ENCODE results near the gene HLCS. TPM values are rescaled to one million over a fixed set of nuclear protein-coding genes. Genes with fewer than 3 reads are reported as not detected.
A peak's percentile ranks its signal among the peaks of the same experiment; 100 is the strongest.

HLCS gene
- total RNA-seq, 1 experiment from 2014 or later, result 33.8 TPM

DNA sequence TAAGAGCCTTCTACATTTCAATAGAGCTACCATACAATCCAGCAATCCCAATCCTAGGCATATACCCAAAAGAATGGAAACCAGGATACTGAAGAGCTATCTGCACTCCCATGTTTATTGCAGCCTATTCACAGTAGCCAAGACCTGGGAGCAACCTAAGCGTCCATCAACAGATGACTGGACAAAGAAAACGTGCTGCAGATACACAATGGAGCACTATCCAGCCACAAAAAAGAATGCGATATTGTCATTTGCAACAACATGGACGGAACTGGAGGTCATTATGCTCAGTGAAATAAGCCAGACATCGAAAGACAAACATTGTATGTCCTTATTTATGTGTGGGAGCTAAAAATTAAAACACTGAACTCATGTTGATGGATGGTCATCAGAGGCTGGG, 115.3 kb downstream of the HLCS start:
- in situ Hi-C loops (cut with HindIII; ENCODE audit: low pct_unique_long_range_greater_than_20kb, low sequenced_read_pairs), result no loop called here
- no peak for DNase-seq (ENCODE audit: low read depth, low spot score)

DNA sequence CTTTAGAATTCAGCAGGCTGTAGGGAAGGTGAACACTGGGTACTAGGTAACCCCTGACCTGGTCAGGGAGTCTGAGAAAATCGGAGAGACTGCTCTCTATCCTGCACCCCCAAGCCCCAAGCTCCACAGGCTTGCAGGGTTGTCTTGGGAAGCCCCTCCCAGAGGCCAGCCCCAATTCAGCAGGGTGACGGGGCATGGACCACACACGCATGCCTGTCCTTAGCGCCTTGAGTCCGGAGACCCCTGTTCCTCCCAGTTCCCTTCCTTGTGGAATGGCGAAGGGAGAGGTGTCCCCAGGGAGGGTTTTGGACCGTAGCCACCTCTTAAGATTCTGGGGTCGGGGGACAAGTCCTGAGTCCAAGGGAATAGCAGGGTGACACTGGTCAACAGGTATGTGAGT, 116.1 kb downstream of the HLCS start:
- no peak for DNase-seq (ENCODE audit: low read depth, low spot score)
- in situ Hi-C loops (cut with HindIII; ENCODE audit: low pct_unique_long_range_greater_than_20kb, low sequenced_read_pairs), result no loop called here

DNA sequence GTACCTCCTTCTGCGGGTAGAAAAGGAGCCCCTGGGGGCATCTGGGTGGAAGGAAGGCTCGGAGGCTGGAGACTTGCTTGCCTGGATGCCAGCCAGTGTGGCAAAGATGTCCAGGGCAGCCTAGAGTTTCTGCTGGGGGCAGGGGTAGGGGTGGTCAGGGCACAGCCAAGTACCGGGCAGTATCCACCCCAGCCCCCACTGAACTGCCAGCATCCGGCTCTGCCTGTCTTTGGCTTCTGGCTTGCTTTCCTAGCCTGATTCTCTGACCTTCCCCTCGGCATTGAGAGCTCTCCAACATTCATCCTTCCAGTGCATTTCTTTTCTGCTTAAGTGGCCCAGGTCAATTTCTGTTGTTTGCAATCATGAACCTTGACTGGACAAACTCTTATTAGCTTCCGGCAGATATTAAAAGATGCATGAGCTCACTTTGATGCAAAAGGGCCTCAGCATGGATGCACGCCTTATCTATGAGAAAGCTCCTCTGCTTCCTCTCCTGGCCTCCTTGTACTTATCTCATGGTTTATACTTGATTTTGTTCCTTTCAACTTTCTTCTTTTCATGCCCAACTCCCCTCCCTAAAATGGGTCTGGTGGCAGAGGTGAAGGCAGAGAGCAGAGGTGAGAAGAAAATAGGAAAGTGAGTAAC, 116.9 kb downstream of the HLCS start:
- no peak for DNase-seq (ENCODE audit: low read depth, low spot score)
- in situ Hi-C loops (cut with HindIII; ENCODE audit: low pct_unique_long_range_greater_than_20kb, low sequenced_read_pairs), result no loop called here

DNA sequence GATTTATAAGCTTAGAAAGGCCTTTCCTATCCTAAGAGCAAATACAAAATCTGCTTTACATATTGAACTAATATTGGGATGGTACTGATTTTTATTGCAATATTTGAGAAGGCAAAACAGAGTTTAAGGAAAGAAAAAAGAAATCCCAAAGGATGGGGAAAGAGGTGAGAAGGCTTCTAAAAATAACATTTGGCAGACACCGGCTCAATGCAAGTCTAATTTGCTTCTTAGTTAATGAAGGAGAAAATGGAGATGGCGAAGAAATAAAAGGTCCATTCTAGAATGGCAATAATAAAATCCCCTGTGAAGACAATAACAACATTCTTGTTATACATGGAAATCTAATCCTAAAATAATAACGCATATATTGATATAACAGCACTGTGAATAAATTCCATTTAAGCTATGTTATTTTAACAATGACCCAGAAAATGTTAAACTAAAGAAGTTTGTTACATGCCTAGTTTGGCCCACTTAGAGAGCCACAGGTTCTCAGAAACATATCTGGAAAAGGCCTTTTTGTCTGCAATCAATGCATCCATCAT, 117.7 kb downstream of the HLCS start:
- no peak for DNase-seq (ENCODE audit: low read depth, low spot score)
- in situ Hi-C loops (cut with HindIII; ENCODE audit: low pct_unique_long_range_greater_than_20kb, low sequenced_read_pairs), result no loop called here

DNA sequence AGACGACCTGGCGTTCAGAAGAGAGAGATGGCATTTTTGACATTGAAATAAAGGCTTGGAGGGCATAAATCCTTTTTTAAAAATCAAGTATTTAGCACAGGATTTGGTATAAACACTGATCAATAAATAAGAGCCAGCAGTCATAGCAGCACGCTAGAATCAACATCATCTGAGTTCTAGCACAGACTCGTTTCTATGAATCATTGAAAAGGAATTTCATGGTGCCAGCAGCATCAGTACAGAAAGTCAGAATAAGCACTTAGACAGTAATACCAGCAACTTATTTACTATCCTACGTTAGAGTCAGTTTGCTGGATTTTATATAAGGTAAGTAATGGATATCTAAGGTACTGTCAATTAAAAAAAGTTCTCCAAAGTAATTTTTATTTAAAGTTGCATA, 119.3 kb downstream of the HLCS start:
- in situ Hi-C loops (cut with HindIII; ENCODE audit: low pct_unique_long_range_greater_than_20kb, low sequenced_read_pairs), result no loop called here
- DNase-seq (ENCODE audit: low read depth, low spot score), result peak; percentile 17

DNA sequence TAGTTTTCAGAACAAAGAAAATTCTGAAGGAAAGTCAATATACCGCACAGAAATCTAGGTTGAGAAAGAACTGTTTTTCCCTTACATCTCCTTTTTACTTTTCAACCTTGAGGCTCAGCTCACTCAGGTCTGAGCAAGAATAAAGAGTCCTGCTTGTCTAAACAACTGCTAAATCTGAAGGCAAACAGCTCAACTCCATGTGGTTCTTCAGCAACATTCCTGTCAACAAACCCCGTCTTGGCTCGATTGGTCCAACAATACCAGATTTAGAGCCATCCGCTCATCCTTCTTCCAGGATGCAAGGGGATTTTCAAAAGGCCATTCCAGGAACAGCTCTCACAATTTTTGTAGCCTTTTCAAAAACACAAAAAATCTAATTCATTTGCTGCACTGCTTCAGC, 119.8 kb downstream of the HLCS start:
- no peak for DNase-seq (ENCODE audit: low read depth, low spot score)
- in situ Hi-C loops (cut with HindIII; ENCODE audit: low pct_unique_long_range_greater_than_20kb, low sequenced_read_pairs), result no loop called here

DNA sequence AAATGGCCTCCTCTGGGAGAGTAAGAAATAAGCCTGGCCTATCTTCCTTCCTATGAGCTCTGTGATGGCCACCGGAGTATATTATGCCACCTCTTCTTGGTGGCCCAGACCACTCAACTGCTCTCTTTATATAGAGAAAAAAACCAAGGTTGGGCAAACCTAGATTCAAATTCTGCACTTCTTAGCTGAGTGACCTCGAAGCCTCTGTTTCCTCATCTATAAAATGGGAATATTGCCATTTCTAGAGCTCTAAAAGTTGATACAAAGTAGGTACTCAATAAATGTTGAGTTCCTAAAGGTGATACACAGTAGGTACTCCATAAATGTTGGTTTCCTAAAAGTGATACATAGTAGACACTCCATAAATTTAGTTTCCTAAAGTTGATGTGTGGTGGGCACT, 120.7 kb downstream of the HLCS start:
- in situ Hi-C loops (cut with HindIII; ENCODE audit: low pct_unique_long_range_greater_than_20kb, low sequenced_read_pairs), result no loop called here
- DNase-seq (ENCODE audit: low read depth, low spot score), result no peak

DNA sequence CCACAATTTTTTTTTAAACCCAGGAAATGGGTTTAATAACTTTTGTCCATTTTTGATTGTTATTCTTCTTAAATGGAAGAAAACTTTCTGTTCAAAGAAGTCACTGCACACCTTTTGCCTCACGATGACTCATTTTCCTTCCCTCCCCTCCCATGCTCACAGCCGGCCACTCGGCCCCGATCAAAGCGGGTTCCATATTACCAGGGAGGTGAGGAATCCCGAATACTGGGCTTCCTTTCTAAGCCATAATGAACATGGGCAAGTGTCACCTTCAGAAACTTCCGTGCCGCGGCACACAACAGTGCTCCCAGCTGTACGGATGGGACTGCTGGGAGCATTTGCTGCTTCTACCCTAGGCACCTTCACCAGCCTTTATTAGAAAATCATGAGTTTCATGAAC, 121.4 kb downstream of the HLCS start:
- DNase-seq (ENCODE audit: low read depth, low spot score), result no peak
- in situ Hi-C loops (cut with HindIII; ENCODE audit: low pct_unique_long_range_greater_than_20kb, low sequenced_read_pairs), result no loop called here

DNA sequence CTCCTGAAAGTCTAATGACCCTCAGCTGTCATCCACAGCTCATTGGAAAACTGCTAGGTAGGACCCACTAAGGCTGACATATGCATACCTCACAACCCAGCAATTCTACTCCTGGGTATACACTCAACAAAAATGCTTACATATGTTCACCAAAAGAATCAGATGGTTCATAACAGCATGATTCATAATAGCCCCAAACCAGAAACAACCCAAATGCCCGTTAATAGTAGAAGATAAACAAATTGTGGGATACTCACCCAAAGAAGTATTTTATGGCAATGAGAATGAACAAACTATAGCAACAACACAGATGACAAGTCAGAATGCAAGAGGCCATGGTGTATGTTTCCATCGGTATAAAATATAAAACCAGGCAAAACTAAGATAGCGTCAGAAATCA, 124.6 kb downstream of the HLCS start:
- in situ Hi-C loops (cut with HindIII; ENCODE audit: low pct_unique_long_range_greater_than_20kb, low sequenced_read_pairs), result no loop called here
- no peak for DNase-seq (ENCODE audit: low read depth, low spot score)

DNA sequence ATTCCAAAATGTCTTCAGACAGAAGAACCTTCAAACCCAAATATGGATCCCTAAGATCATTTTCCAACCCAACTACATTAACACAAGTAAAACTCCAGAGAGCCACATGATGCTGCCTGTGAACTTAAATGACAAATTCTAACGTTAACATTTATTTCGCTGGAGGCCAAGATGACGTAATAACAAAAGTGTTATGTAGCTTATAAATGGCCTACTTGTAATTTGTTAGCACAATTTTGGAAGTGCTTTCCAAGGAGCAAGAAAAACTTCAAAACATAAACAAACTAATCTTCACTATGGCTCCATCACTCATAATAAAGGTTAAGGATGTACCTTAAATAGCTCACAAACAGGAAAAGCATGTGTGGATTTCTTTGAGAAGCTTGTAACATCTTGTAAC, 126.7 kb downstream of the HLCS start:
- DNase-seq (ENCODE audit: low read depth, low spot score), result peak; percentile 27
- in situ Hi-C loops (cut with HindIII; ENCODE audit: low pct_unique_long_range_greater_than_20kb, low sequenced_read_pairs), result no loop called here

DNA sequence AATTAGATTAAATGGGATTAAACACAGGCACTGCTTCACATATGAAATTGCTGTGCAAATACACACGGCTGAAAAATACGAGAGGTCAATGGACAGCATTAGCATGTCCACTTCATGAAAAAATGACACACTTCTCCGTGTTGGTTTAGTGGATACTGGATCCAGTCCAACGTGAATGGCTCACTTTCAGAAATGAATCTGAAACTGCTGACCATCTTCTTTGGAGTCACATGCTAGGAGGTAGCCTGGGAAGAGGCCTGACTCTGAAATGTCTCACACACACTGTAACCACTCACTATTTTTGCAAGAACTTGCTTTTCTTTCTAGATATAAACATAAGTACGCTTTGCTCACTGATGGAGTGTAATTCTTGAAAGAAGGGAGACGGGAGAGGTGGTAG, 127.3 kb downstream of the HLCS start:
- in situ Hi-C loops (cut with HindIII; ENCODE audit: low pct_unique_long_range_greater_than_20kb, low sequenced_read_pairs), result no loop called here
- peak; percentile 27 for DNase-seq (ENCODE audit: low read depth, low spot score)

DNA sequence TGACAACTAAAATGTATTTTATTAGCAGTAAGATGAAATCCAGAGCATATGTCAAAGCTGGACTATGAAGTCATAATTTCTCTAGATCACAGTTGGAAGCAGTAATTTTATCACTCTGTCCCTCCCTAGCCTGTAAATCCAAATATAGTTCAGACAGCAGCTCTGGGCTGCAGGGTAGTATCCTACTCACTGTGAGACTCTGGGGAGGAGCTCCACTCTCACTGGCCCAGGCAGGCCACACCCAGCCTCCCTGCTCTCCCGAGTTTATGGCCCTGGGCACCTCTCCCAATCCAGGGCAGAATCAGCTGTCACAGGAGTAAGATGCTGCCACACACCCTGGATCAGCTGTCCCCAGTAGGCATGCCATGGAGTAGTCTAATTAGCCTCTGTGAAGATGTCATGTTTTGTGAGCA, 131.1 kb downstream of the HLCS start:
- in situ Hi-C loops (cut with HindIII; ENCODE audit: low pct_unique_long_range_greater_than_20kb, low sequenced_read_pairs), result no loop called here
- DNase-seq (ENCODE audit: low read depth, low spot score), result no peak

DNA sequence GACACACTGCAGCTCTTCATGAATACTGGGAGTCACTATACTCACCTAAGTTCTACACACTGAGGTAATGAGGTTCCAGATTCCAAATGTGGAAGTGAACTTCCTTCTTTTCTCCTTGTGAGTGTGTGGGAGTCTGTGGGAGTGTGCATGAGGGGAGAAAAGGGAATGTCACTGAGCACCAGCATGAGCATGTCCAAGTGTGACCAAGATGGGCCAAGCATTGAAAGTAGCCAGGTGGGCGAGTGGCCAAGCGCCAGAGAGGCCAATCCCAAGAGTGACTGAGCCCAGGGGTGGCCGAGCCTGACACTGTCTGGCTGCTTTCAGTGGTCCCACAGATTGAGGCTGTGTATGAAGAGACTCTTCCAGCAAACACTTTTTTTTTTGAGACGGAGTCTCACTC, 132.3 kb downstream of the HLCS start:
- in situ Hi-C loops (cut with HindIII; ENCODE audit: low pct_unique_long_range_greater_than_20kb, low sequenced_read_pairs), result no loop called here

DNA sequence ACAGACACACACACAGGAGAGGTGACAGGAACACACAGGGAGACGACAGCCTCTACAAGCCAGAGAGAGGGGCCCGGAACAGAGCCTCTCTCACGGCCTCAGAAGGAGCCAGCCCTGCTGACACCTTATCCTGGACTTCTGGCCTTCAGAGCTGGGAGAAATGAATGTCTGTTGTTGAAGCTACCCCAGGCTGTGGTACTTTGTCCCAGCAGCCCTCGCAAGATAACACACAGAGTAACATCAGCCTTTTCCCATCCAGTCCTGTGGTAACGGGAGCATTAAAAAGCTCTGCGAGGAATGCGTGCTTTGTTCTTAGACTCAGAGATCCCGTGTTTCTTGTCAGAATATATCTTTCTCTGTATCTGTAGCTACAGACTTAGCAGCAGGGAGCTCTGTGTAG, 136.4 kb downstream of the HLCS start:
- DNase-seq (ENCODE audit: low read depth, low spot score), result no peak
- in situ Hi-C loops (cut with HindIII; ENCODE audit: low pct_unique_long_range_greater_than_20kb, low sequenced_read_pairs), result no loop called here

More for the DNA sequence above, 132.3 kb downstream of the HLCS start:
- DNase-seq (ENCODE audit: low read depth, low spot score), result no peak

DNA sequence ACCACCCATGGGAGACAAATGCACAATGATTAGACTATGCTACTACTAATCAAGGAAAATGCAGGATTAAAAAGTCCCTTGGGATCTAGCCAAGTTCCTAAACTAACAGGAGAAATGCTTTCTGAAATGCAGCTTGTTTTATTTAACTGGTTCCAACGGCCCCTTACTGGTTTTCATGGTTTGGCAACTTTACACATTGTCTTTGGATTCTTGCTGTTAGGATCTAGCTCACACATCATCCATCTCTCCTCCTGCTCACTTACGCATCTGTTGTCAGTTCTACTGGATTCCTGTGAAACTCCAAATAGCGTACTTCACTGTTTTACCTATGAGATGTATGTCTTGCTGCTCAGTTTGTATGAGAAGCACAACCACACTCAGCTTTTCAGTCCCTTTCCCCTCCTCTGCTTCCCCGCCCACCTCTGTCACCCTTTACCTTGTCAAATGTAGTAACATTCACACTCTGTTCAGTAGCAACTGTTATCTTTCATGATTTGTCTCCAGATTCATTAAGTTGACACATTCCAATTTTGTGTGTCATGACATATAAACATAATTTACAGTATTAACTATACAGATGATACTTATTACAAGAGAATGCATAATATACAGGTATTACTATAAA, 137.5 kb downstream of the HLCS start:
- in situ Hi-C loops (cut with HindIII; ENCODE audit: low pct_unique_long_range_greater_than_20kb, low sequenced_read_pairs), result no loop called here
- DNase-seq (ENCODE audit: low read depth, low spot score), result no peak

DNA sequence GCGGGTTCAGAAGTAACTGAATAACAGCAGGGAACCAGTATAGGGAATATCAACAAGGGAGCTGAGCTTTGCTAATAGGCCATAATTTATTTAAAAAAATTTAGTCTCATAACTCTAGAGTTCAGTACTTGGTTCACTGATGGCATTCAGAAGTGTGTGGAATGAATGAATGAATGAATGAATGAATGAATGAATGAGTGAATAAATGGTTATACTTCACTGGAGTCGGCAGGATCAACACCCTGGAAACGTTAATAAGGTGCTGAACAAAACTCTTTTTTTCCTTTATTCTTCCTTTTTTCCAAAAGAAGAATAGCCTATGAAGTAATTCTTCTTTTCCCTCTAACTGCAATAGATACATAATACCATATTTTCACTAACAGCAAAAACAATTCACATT, 138.3 kb downstream of the HLCS start:
- no peak for DNase-seq (ENCODE audit: low read depth, low spot score)
- in situ Hi-C loops (cut with HindIII; ENCODE audit: low pct_unique_long_range_greater_than_20kb, low sequenced_read_pairs), result no loop called here

DNA sequence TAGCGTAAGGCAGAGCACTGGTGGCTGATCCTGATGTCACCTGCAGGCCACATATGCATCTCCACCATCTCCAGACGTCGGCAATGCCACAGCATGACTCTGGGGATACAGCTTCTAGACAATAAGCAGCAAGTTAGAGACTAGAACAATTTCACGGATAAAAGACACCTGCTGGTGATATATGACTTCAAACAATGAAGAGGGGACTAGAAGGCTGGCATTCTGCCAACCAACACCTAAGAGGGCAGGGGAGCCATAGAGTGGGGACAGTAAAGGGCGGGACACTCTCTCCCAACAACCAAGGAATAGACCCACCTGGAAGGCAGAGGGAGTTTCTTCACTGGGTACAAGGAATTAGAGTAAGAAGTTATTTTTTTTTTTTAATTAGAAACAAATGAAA, 140.8 kb downstream of the HLCS start:
- in situ Hi-C loops (cut with HindIII; ENCODE audit: low pct_unique_long_range_greater_than_20kb, low sequenced_read_pairs), result no loop called here

DNA sequence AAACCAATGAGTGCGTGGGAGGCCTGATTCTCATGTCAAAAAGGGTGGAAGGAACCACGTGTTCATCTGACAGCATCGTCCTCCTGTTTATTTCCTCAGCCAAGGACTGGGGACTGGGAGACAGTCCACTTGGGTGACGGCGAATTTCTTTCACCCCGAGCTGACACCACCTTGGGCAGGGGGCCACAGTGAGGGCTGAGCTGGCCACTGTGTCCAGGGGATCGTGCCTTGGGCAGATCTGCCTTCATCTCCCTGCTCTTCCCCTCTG, 145.5 kb downstream of the HLCS start:
- DNase-seq (ENCODE audit: low read depth, low spot score), result no peak
- in situ Hi-C loops (cut with HindIII; ENCODE audit: low pct_unique_long_range_greater_than_20kb, low sequenced_read_pairs), result no loop called here

More for the DNA sequence above, 140.8 kb downstream of the HLCS start:
- no peak for DNase-seq (ENCODE audit: low read depth, low spot score)

DNA sequence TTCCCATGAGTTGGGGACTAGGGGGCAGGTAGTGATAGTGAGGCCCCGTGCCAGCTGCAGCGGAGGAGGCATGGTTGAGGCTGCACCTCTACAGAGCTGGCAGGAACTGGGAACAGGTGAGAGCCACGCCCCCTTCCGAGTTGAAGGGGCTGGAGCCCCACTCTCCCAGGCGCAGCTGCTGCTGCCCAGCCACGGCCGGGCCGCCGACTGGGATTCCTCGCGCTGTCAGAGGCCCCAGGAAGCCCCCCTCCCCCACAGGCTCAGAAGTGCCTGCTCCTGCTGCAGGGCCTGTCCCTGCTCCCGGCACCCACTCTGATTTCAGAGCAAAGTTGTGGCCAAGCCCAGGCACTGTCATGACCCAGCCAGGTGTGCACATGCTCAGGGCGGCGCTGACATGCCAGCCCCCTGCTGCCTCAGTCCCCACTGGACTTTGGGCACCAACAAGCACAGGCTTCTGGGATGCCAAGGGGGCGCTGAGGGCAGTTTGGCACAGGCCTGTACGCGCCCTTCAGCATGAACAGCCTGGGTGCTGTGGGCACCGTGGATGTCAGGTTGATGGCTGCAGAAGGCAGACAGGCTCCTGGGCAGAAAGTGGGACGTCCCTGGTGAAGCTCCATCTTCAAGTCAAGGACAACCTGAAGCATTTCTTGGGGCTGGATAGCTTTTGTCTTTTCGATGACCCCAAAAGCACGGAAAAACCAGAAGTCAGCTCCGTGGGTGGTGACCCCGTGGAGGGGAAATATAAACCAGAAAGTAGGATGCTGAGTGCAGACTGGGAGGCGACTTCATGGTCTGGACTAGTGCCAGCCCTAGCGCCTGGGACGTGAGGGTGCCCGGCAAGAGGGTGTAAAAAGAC, 146.1 kb downstream of the HLCS start:
- no peak for DNase-seq (ENCODE audit: low read depth, low spot score)
- in situ Hi-C loops (cut with HindIII; ENCODE audit: low pct_unique_long_range_greater_than_20kb, low sequenced_read_pairs), result no loop called here
